Panc1 (cell line): Measurements from ENCODE around the gene ZNF607. TPM values are rescaled to one million over a fixed set of nuclear protein-coding genes. Genes with fewer than 3 reads are reported as not detected.
A peak's percentile ranks its signal among the peaks of the same experiment; 100 is the strongest.

Source experiments
- ATAC-seq: fragments of 200-7000 bp; cut with Tn5 transposase; 2 replicates; pipeline ENCODE4 v1.9.1; 2020; ENCODE audit warnings: mild to moderate bottlenecking, moderate library complexity
- BruUV-seq: library from RNA; stranded (reverse); fragments of 400-500 nt; replicated peaks from 2 replicates; lab custom pipeline; 2021; lab: Mats Ljungman, UMichigan
- CTCF ChIA-PET: fragments of 300-600 bp; sonication (Branson Sonifier 250); formaldehyde crosslinking; loops from one replicate; lab custom pipeline; 2022; ENCODE audit warnings: antibody characterized with exemption; lab: Charles Lee
- POLR2A ChIA-PET: fragments of 300-600 bp; sonication (Branson Sonifier 250); formaldehyde crosslinking; loops from one replicate; lab custom pipeline; 2022; ENCODE audit warnings: antibody characterized with exemption; lab: Charles Lee
- DNase-seq: peaks from one replicate; pipeline ENCODE4 v3.0.0-alpha.2; 2010; ENCODE audit warnings: low read depth, low spot score
- H3K27ac ChIP-seq: 2 replicates; pipeline ENCODE4 v1.5.1; 2011; ENCODE audit warnings: mild to moderate bottlenecking, low read length, inconsistent platforms
- H3K27me3 ChIP-seq: fragments of 200-500 bp; sonication (Bioruptor generic); 2 replicates; pipeline ENCODE4 v1.6.0; 2014; ENCODE audit warnings: low read length, inconsistent platforms; ENCODE audit not compliant: control insufficient read depth, insufficient read depth
- H3K36me3 ChIP-seq: fragments of 200-500 bp; sonication (Bioruptor generic); 2 replicates; pipeline ENCODE4 v1.5.1; 2014; ENCODE audit warnings: inconsistent platforms, mild to moderate bottlenecking, low read length, moderate library complexity; ENCODE audit not compliant: control insufficient read depth, insufficient read depth
- H3K4me1 ChIP-seq: 2 replicates; pipeline ENCODE4 v1.5.1; 2011; ENCODE audit warnings: inconsistent platforms, mild to moderate bottlenecking, low read length, moderate library complexity; ENCODE audit not compliant: control insufficient read depth, insufficient read depth
- H3K4me3 ChIP-seq, 2 experiments: 2 replicates each; pipeline ENCODE4 v1.5.1; 2011 to 2012; ENCODE audit warnings: low read depth in 2 of 2, low read length in 2 of 2, mild to moderate bottlenecking in 2 of 2, inconsistent platforms in 1 of 2, moderate library complexity in 1 of 2
- H3K9me3 ChIP-seq: fragments of 200-500 bp; sonication (Bioruptor generic); 2 replicates; pipeline ENCODE4 v1.5.1; 2014; ENCODE audit warnings: low read depth, mild to moderate bottlenecking, inconsistent platforms, low read length, moderate library complexity; ENCODE audit not compliant: control insufficient read depth, insufficient read depth
- POLR2AphosphoS5 ChIP-seq: IDR thresholded peaks from 2 replicates; pipeline ENCODE4 v1.6.1; 2012; ENCODE audit warnings: mild to moderate bottlenecking, low read depth, low read length, moderate library complexity
- REST ChIP-seq, 2 experiments: IDR thresholded peaks; 2 replicates each; pipeline ENCODE4 v1.6.1; 2011 to 2012; ENCODE audit warnings: low read depth in 2 of 2, control low read depth in 1 of 2, low read length in 1 of 2, mild to moderate bottlenecking in 1 of 2, moderate library complexity in 1 of 2; ENCODE audit not compliant: insufficient read depth in 1 of 2
- SIN3A ChIP-seq: IDR thresholded peaks from 2 replicates; pipeline ENCODE4 v1.6.1; 2012; ENCODE audit warnings: low read depth, mild to moderate bottlenecking, low read length, moderate library complexity, borderline replicate concordance; ENCODE audit not compliant: insufficient read depth
- TCF7L2 ChIP-seq: IDR thresholded peaks from 2 replicates; pipeline ENCODE4 v1.6.1; 2011; ENCODE audit warnings: mild to moderate bottlenecking, low read depth, low read length, inconsistent platforms
- in situ Hi-C: cut with HindIII; loops from 2 replicates; pipeline ENCODE4 v1.10.0; 2016; ENCODE audit warnings: low sequenced_read_pairs, low pct_unique_long_range_greater_than_20kb
- intact Hi-C: fragments of 100-400 bp; cut with micrococcal nuclease; formaldehyde crosslinking; loops from one replicate; pipeline ENCODE4 v1.10.0; 2022; ENCODE audit not compliant: unreplicated experiment
- total RNA-seq: library from RNA; stranded (reverse); gene quantifications from one replicate; pipeline ENCODE4 v1.2.1, GENCODE V29; 2021; ENCODE audit not compliant: unreplicated experiment
- TF ChIP-seq, protein P1 (sequence below): fragments of 450-650 bp; IDR thresholded peaks from 2 replicates; pipeline ENCODE4 v1.5.1; 2017; ENCODE audit warnings: mild to moderate bottlenecking

ZNF607 gene
- total RNA-seq, 1 experiment from 2014 or later = 17.3 TPM

DNA sequence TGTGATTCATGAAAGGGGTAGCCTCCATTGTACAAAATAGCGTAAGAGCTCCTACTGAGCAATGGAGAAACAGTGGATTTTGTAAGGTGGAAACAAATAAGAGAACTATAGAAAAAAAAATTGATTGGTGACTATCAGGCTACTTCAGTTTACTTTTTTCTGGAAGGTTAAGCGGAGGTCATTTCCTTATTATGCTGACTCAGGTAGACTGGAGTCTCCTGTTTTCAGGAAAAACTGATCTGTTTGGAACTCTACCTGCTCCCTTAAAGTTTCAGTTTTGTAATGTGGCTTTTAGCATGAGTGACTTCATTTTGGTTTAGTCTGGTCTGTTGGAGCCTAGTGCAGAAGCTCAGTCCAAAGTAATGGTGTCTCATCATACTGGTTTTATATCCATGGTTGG lies 3.4 kb downstream of the ZNF607 start:
- ChIA-PET POLR2A (no interaction called here), CTCF (interaction anchor here (0.6 kb wide), 1 partner anchor 53 kb away, joined by 4 read pairs; no protein-coding TSS in a partner anchor)
- no peak for DNase-seq
- Histone ChIP-seq H3K9me3 (peaks cover 38% of the 10 kb centered on the region), H3K4me1 (peaks cover 5% of the 10 kb centered on the region; the same call in 1 of the 2 replicates), H3K4me3 (no peak overlapping the region), H3K27me3 (no peaks in the 10 kb centered on the region), H3K36me3 (no peaks in the 10 kb centered on the region), H3K27ac (no peak overlapping the region)
- in situ Hi-C loops = no loop called here
- TSS peak; percentile 43 for BruUV-seq
- TF ChIP-seq REST (IDR thresholded peaks at IDR 0.05; ENCODE audit: insufficient read depth in 1 of 2, low read depth in 2 of 2, low read length in 1 of 2) (no peak), TCF7L2 (no peak), POLR2AphosphoS5 (no peak), SIN3A (no peak)
- TF ChIP-seq, protein P1, sequence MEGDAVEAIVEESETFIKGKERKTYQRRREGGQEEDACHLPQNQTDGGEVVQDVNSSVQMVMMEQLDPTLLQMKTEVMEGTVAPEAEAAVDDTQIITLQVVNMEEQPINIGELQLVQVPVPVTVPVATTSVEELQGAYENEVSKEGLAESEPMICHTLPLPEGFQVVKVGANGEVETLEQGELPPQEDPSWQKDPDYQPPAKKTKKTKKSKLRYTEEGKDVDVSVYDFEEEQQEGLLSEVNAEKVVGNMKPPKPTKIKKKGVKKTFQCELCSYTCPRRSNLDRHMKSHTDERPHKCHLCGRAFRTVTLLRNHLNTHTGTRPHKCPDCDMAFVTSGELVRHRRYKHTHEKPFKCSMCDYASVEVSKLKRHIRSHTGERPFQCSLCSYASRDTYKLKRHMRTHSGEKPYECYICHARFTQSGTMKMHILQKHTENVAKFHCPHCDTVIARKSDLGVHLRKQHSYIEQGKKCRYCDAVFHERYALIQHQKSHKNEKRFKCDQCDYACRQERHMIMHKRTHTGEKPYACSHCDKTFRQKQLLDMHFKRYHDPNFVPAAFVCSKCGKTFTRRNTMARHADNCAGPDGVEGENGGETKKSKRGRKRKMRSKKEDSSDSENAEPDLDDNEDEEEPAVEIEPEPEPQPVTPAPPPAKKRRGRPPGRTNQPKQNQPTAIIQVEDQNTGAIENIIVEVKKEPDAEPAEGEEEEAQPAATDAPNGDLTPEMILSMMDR = no peak
- no peak for ATAC-seq
- intact Hi-C loops = no loop called here

GRCh38 chr19:37706052-37706605 lies 13.4 kb downstream of the ZNF607 start:
- POLR2A ChIA-PET = no interaction called here
- CTCF ChIA-PET = no interaction called here
- Histone ChIP-seq H3K27ac (no peak overlapping the region), H3K4me1 (no peaks in the 10 kb centered on the region), H3K9me3 (peaks cover 48% of the 10 kb centered on the region), H3K27me3 (no peaks in the 10 kb centered on the region), H3K36me3 (no peaks in the 10 kb centered on the region), H3K4me3 (no peak overlapping the region)
- in situ Hi-C loops = no loop called here
- ATAC-seq = no peak
- intact Hi-C loops = no loop called here
- BruUV-seq = no TSS peak
- no peak for DNase-seq
- no peak for TF ChIP-seq SIN3A
- TF ChIP-seq REST (IDR thresholded peaks at IDR 0.05; ENCODE audit: insufficient read depth in 1 of 2, low read depth in 2 of 2, low read length in 1 of 2) = no peak
- TF ChIP-seq, protein P1 = no peak
- no peak for TF ChIP-seq POLR2AphosphoS5
